Tibial nerve (tissue), 3 donors: Measurements from ENCODE around the gene SMTNL2.

ENCODE experiments used
- POLR2A ChIP-seq, 2 donors: fragments of 450-650 bp; IDR thresholded peaks; one replicate each; pipeline ENCODE4 v1.6.1; 2017; ENCODE audit warnings: antibody characterized with exemption in 2 of 2, mild to moderate bottlenecking in 2 of 2, moderate library complexity in 2 of 2
- TF ChIP-seq, protein P1 (sequence below), 5 experiments: fragments of 200-600 bp in 3 of 5; fragments of 450-650 bp in 2 of 5; sonication (generic) in 3 of 5; IDR thresholded peaks; one replicate each; pipeline ENCODE4 v1.5.1; 2016 to 2019; ENCODE audit warnings: antibody characterized with exemption in 5 of 5, mild to moderate bottlenecking in 3 of 5, moderate library complexity in 2 of 5

- TF ChIP-seq, protein P1, sequence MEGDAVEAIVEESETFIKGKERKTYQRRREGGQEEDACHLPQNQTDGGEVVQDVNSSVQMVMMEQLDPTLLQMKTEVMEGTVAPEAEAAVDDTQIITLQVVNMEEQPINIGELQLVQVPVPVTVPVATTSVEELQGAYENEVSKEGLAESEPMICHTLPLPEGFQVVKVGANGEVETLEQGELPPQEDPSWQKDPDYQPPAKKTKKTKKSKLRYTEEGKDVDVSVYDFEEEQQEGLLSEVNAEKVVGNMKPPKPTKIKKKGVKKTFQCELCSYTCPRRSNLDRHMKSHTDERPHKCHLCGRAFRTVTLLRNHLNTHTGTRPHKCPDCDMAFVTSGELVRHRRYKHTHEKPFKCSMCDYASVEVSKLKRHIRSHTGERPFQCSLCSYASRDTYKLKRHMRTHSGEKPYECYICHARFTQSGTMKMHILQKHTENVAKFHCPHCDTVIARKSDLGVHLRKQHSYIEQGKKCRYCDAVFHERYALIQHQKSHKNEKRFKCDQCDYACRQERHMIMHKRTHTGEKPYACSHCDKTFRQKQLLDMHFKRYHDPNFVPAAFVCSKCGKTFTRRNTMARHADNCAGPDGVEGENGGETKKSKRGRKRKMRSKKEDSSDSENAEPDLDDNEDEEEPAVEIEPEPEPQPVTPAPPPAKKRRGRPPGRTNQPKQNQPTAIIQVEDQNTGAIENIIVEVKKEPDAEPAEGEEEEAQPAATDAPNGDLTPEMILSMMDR (IDR thresholded peaks at IDR 0.05), result peak in 4 of 5 experiments; percentile 23 to 54 (median 40)
- TF ChIP-seq POLR2A (IDR thresholded peaks at IDR 0.05), result no peak
These were observed 10.8 kb downstream of the SMTNL2 start for GRCh38 chr17:4594931-4595684.
